ENCODE results near the gene SELENOM. TPM values are rescaled to one million over a fixed set of nuclear protein-coding genes. Genes with fewer than 3 reads are reported as not detected.
"Not testable (repeated sequence)": the region's sequence is repeated elsewhere in the genome, so short reads cannot be mapped to it uniquely, and the experiment has no call there.

Gene SELENOM
- polyA plus RNA-seq, 4 donors = 6.4 to 29.0 (median 12.2) TPM

GRCh38 chr22:31080848-31081649 lies 26.3 kb downstream of the SELENOM start, which contains the start of gene SMTN:
Gene SMTN, plus strand, starts transcription at chr22:31081318. Its CDS starts 1,941 bp downstream, at chr22:31083259.
- DNase-seq (ENCODE audit: low read depth in 4 of 4, low spot score in 3 of 4) = peak; percentile 87 to 93 (median 90)

DNA sequence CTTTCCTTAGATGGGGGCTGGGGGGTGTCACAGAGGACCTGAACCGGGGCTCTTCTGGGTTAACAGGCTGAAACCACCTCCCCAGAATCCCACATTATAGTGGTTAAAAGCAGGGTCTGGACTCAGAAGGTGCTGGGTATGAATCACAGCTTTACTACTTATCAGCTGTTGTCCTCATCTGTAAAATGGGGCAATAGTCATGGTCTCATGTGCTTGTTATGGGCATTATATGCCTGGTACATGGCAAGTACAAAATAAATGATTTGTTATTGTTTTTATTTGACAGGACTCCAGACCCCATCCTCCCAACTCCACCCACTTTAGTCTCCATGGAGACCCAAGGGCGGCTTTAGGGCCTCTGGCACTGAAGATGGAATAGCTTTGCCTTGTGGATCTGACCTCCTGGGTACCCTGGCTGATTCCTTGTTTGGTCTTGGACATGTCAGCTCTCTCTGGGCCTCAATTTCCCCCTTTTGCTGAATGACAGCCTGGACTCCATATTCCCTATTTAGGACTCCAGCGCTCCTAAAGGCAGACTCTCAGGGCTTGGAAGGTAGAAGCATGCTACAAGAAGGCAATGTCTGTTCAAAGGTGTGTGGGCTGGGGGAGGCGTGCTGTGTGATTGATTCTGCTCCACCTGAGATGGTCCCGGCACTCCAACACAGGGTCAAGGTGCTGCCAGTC lies 27.1 kb downstream of the SELENOM start:
- no peak for DNase-seq (ENCODE audit: low read depth in 4 of 4, low spot score in 3 of 4)

DNA sequence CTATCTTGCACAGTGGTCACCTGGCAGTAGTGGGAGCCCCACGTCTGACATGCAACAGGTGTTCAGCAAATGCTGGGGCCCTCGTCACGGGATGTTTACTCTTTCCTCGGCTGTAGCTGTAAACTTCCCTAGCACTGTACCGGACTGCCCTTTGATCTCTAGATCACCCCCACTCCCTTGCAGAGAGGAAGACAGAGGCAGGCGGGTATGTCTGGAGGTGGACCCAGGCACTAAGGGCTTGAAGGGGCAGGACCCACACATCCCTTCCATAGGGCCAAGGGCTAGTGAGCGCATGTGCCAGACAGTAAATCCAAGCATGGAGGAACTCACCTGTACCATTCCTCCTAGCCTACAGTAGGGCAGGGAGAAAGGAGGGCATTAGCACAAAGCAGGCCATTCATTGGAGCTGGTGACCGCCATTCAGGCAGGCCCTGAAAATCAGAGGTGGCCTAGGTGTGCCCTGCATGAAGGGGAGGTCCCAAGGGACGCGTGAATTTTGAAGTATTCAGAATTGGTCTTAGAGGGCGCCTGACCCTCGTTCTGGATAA lies 28.2 kb downstream of the SELENOM start:
- DNase-seq (ENCODE audit: low read depth in 4 of 4, low spot score in 3 of 4) = no peak

DNA sequence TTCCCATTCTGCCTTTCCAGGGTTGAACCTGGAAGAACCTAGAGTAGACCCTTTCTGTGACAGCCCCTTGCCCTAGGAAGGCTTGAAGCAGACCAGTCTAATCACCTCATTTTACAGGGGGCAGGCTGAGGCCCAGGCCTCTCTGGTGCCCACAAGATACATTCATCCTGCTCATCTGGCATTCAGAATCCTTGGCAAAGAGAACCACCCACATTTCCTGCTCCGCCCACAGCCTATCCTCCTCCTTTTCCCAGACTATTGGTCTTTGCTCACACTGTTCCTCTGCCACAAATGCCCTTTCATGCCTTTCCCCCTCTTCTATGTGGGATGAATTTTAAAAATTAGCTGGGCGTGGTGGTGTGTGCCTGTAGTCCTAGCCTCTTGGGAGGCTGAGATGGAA lies 29.0 kb downstream of the SELENOM start:
- not testable (repeated sequence) for DNase-seq (ENCODE audit: low read depth in 4 of 4, low spot score in 3 of 4)

GRCh38 chr22:31077681-31078080 lies 29.7 kb downstream of the SELENOM start:
- no peak for DNase-seq (ENCODE audit: low read depth in 4 of 4, low spot score in 3 of 4)

DNA sequence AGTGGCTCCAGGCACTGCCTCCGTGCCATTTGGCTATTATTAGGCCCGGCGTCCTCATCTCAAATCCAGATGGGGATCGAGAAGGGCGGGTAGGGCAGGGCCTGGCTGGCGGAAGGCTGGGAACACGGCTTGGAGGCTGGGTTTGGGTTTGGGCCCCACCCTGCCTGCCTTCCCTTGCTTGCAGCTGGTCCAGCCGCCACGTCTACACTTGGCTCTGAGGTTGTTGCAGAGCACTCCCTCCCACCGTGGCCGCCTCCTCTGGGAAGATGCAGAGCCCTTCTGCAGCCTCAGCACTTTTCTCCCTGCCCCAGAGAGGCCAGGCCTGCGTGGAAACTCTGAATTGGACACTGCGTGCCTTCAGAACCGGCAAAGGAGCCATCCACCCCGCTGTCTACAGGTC lies 31.4 kb downstream of the SELENOM start:
- DNase-seq (ENCODE audit: low read depth in 4 of 4, low spot score in 3 of 4) = no peak

- not testable (repeated sequence) for DNase-seq (ENCODE audit: low read depth in 4 of 4, low spot score in 3 of 4)
These were observed 33.7 kb downstream of the SELENOM start for GRCh38 chr22:31073545-31074145.

DNA sequence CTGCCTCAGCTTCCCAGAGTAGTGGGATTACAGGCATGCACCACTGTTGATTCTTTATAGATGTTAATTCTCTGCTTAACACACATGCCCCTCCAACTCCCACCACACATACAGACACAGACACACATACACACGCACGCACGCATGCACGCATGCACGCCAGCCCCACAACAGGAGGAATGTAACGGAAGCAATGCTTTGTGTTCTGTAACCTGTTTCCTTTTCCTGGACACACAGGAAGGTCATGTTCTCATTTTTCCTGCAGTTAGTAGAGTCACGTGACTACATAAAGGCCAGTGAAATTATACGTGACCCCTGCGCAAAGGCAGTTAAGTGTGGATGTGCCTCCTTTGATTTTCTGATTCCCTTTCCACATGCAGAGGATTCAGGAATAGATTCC lies 34.2 kb downstream of the SELENOM start:
- DNase-seq (ENCODE audit: low read depth in 4 of 4, low spot score in 3 of 4) = not testable (repeated sequence)

DNA sequence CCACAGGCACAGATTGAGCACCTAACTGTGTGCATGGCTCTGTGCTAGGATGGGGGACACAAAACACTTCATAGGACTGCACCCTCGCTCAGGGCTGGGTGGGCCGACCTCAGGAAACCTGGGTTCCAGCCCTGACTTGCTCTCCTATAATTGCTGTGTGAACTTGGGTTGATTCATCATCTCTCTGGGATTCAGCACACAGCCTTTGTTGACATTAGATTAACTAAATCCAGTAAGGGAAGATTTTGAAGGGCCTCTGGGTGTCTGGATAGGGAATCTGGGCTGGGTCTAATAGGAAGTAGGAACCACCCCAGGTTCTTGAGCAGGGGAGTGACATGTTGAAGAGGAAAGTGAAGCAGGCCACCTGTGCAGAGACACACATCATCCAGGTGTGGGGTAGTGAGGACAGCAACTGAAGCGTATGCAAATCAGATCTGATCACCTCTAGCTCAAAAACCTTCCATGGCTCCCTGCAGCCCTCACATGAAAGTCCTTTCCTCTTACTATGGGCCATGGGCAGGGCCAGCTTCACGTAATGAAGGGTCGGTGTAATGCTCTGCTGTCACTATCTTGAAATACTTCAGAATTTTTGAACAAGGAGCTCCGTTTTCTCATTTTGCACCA lies 37.6 kb downstream of the SELENOM start:
- DNase-seq (ENCODE audit: low read depth in 4 of 4, low spot score in 3 of 4) = not testable (repeated sequence)

GRCh38 chr22:31068970-31069369 lies 38.4 kb downstream of the SELENOM start:
- no peak for DNase-seq (ENCODE audit: low read depth in 4 of 4, low spot score in 3 of 4)

GRCh38 chr22:31064369-31064768 lies 43.0 kb downstream of the SELENOM start:
- no peak for DNase-seq (ENCODE audit: low read depth in 4 of 4, low spot score in 3 of 4)

GRCh38 chr22:31062566-31063230 lies 44.7 kb downstream of the SELENOM start:
- no peak for DNase-seq (ENCODE audit: low read depth in 4 of 4, low spot score in 3 of 4)

GRCh38 chr22:31059663-31060062 lies 47.7 kb downstream of the SELENOM start:
- DNase-seq (ENCODE audit: low read depth in 4 of 4, low spot score in 3 of 4) = not testable (repeated sequence)

DNA sequence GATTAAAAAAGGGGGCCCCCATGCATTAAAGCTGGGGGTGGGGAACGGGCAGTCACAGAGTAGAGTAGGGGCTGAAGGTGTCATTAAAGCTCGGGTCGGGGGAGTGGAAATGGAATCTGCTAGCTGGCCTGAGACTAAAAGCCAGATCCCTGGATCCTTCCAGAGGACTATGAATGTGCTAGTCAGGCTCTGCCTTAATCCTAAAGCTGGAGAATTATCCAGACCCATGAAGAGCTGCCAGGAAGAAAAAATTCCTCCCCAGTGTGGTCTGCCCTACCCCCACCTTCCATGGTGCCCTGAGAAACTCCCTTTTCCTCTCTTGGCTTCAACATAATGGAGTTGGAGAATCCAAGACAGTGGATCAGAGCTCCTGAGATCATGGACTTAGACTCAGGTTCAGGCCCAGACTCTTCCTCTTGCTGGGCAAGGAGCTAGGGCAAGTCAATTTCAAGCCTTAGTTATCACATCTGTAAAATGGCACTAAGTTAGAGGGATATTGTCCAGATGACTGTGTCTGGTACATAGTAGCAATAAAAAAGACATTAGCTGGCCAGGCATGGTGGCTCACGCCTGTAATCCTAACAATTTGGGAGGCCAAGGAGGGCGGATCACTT lies 50.3 kb downstream of the SELENOM start:
- DNase-seq (ENCODE audit: low read depth in 4 of 4, low spot score in 3 of 4) = no peak

DNA sequence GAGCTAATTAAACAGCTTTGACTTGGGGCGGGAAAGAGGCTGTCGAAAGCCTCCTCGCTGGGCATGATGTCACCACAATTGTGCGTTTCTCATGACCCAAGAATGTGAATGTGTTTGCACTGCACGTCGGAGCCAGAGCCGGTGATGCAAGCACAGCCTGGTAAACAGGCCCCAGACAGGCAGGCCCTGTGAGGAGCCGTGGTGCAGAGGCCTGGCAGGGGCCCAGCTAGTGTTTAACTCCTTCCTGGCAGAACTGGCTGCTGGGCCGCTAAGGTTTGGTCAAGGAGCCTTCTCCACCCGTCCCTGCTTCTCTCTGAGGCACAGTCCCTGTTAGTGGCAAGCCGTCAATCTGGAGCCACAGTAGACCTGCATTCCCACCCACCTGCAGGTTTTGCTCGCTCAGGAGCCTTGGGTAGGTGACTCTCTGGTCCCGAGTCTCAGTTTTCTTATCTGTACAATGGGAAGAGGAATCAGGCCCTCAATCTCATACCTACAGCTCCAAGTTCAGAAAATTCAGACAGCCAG lies 51.7 kb downstream of the SELENOM start:
- DNase-seq (ENCODE audit: low read depth in 4 of 4, low spot score in 3 of 4) = peak in 3 of 4 donors; percentile 60 to 74 (median 69)

DNA sequence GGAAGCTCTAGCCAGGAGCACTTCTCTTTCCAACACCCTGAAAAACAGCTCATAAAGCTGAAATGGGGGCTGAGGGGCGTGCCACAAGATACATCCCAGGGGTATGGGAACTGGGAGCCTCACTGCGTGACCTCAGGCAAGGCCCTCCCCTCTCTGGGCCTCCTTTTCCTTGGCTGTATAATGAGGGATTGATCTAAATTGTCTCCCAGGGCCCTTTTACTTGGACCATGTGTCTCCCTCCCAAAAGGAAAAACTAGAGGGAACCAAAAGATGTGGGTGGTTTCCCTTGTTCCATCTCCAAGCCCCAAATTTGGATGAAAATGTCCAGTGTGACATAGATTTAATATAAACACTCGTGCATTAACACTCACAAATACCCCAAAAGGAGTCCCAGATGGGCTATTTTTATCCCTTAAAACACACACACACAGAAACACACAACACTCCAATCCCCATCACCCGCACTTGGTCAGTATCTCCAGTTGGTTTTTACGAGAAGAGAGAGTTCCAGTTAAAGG lies 52.2 kb downstream of the SELENOM start:
- DNase-seq (ENCODE audit: low read depth in 4 of 4, low spot score in 3 of 4) = no peak
